Activated T-helper 1 cell treated with anti-CD3 and anti-CD28 coated beads, Interleukin-12 subunit alpha, Interleukin-12 subunit beta, Interleukin-2, Interleukin-4 antibody, amounts not matched to agents 30 ng/mL and 10 ng/mL and 1 ng/mL, durations not matched to agents 14 hours and 24 hours and 36 hours (primary cell): ENCODE results near the gene NFIC. TPM values are rescaled to one million over a fixed set of nuclear protein-coding genes. Genes with fewer than 3 reads are reported as not detected.
A peak's percentile ranks its signal among the peaks of the same experiment; 100 is the strongest.

Experiments used
- DNase-seq: peaks from one replicate; pipeline ENCODE4 v3.0.0; 2021; ENCODE audit warnings: low spot score
- H3K27ac Mint-ChIP-seq: one replicate; pipeline ENCODE4 v1.8.0; 2021; ENCODE audit warnings: mild to moderate bottlenecking, mixed read lengths
- H3K27me3 Mint-ChIP-seq: one replicate; pipeline ENCODE4 v1.8.0; 2022; ENCODE audit warnings: mild to moderate bottlenecking, moderate library complexity, mixed read lengths; ENCODE audit not compliant: insufficient read depth
- H3K36me3 Mint-ChIP-seq: one replicate; pipeline ENCODE4 v1.8.0; 2021; ENCODE audit warnings: low read depth, mixed read lengths
- H3K4me1 Mint-ChIP-seq: one replicate; pipeline ENCODE4 v1.8.0; 2021; ENCODE audit warnings: low read depth, mixed read lengths
- H3K4me3 Mint-ChIP-seq: one replicate; pipeline ENCODE4 v1.8.0; 2021; ENCODE audit warnings: mild to moderate bottlenecking, moderate library complexity, mixed read lengths
- H3K9me3 Mint-ChIP-seq: one replicate; pipeline ENCODE4 v1.8.0; 2021; ENCODE audit warnings: mixed read lengths
- intact Hi-C: fragments of 100-400 bp; cut with micrococcal nuclease; formaldehyde crosslinking; loops from one replicate; pipeline ENCODE4 v1.15.1; 2024
- total RNA-seq: library from RNA; stranded (reverse); gene quantifications from 2 replicates; pipeline ENCODE4 v1.2.3, GENCODE V29; 2022

NFIC gene
- total RNA-seq, 1 donor from 2014 or later, result 18.7 TPM

- H3K4me3 Mint-ChIP-seq, result peak overlapping the region; percentile 67
- peaks cover 36% of the 10 kb centered on the region for H3K27me3 Mint-ChIP-seq
- intact Hi-C loops, result no loop called here
- DNase-seq, result no peak
- H3K27ac Mint-ChIP-seq, result peak overlapping the region; percentile 61
- no peaks in the 10 kb centered on the region for H3K9me3 Mint-ChIP-seq
- no peaks in the 10 kb centered on the region for H3K36me3 Mint-ChIP-seq
- peaks cover 23% of the 10 kb centered on the region for H3K4me1 Mint-ChIP-seq
Observed at GRCh38 chr19:3357992-3358688, 8.2 kb upstream of the NFIC start.

- intact Hi-C loops, result no loop called here
- H3K9me3 Mint-ChIP-seq, result no peaks in the 10 kb centered on the region
- peaks cover 23% of the 10 kb centered on the region for H3K4me1 Mint-ChIP-seq
- no peaks in the 10 kb centered on the region for H3K36me3 Mint-ChIP-seq
- H3K27me3 Mint-ChIP-seq, result peaks cover 36% of the 10 kb centered on the region
- H3K27ac Mint-ChIP-seq, result peak overlapping the region; percentile 23
- no peak for DNase-seq
- H3K4me3 Mint-ChIP-seq, result peak overlapping the region; percentile 81
Observed at GRCh38 chr19:3358689-3359014, 7.7 kb upstream of the NFIC start.

GRCh38 chr19:3359015-3359918 is 7.1 kb upstream of the NFIC start:
- Mint-ChIP-seq H3K27me3 (peaks cover 38% of the 10 kb centered on the region), H3K9me3 (no peaks in the 10 kb centered on the region), H3K36me3 (no peaks in the 10 kb centered on the region), H3K4me1 (peaks cover 23% of the 10 kb centered on the region), H3K27ac (peak overlapping the region; percentile 23), H3K4me3 (peak overlapping the region; percentile 81)
- intact Hi-C loops, result no loop called here
- peak; percentile 68 for DNase-seq

- no peaks in the 10 kb centered on the region for H3K36me3 Mint-ChIP-seq
- intact Hi-C loops, result loop anchor here (2.0 kb wide), 1 partner anchor 75 kb away; no protein-coding TSS in a partner anchor
- no peak for DNase-seq
- H3K9me3 Mint-ChIP-seq, result no peaks in the 10 kb centered on the region
- H3K4me1 Mint-ChIP-seq, result peaks cover 24% of the 10 kb centered on the region
- no peak overlapping the region for H3K27ac Mint-ChIP-seq
- H3K4me3 Mint-ChIP-seq, result no peak overlapping the region
- peaks cover 41% of the 10 kb centered on the region for H3K27me3 Mint-ChIP-seq
Observed at GRCh38 chr19:3359919-3360420, 6.4 kb upstream of the NFIC start.

GRCh38 chr19:3360421-3361383 is 5.7 kb upstream of the NFIC start:
- Mint-ChIP-seq H3K4me1 (peaks cover 32% of the 10 kb centered on the region), H3K27ac (peak overlapping the region; percentile 86), H3K27me3 (peaks cover 48% of the 10 kb centered on the region), H3K36me3 (no peaks in the 10 kb centered on the region), H3K4me3 (peak overlapping the region; percentile 87), H3K9me3 (no peaks in the 10 kb centered on the region)
- intact Hi-C loops, result loop anchor here (2.0 kb wide), 1 partner anchor 74 kb away; no protein-coding TSS in a partner anchor
- peak; percentile 64 for DNase-seq

GRCh38 chr19:3361384-3362216 is 4.8 kb upstream of the NFIC start:
- intact Hi-C loops, result loop anchor here (2.0 kb wide), 1 partner anchor 73 kb away; no protein-coding TSS in a partner anchor
- Mint-ChIP-seq H3K27me3 (peaks cover 46% of the 10 kb centered on the region), H3K4me1 (peaks cover 32% of the 10 kb centered on the region), H3K4me3 (peak overlapping the region; percentile 87), H3K36me3 (no peaks in the 10 kb centered on the region), H3K9me3 (no peaks in the 10 kb centered on the region), H3K27ac (peak overlapping the region; percentile 75)
- no peak for DNase-seq

- peak overlapping the region; percentile 80 for H3K4me3 Mint-ChIP-seq
- H3K27me3 Mint-ChIP-seq, result peaks cover 40% of the 10 kb centered on the region
Observed at GRCh38 chr19:3362217-3362906, 4.0 kb upstream of the NFIC start.

GRCh38 chr19:3363841-3364500 is 2.4 kb upstream of the NFIC start:
- H3K4me1 Mint-ChIP-seq, result peaks cover 24% of the 10 kb centered on the region
- H3K9me3 Mint-ChIP-seq, result no peaks in the 10 kb centered on the region
- H3K36me3 Mint-ChIP-seq, result no peaks in the 10 kb centered on the region
- DNase-seq, result no peak
- H3K4me3 Mint-ChIP-seq, result no peak overlapping the region
- intact Hi-C loops, result no loop called here
- H3K27me3 Mint-ChIP-seq, result peaks cover 33% of the 10 kb centered on the region
- no peak overlapping the region for H3K27ac Mint-ChIP-seq

More at GRCh38 chr19:3362217-3362906, 4.0 kb upstream of the NFIC start:
- Mint-ChIP-seq H3K4me1 (peaks cover 27% of the 10 kb centered on the region), H3K36me3 (no peaks in the 10 kb centered on the region), H3K9me3 (no peaks in the 10 kb centered on the region), H3K27ac (no peak overlapping the region)
- DNase-seq, result no peak
- intact Hi-C loops, result no loop called here

GRCh38 chr19:3364501-3364858 is 1.9 kb upstream of the NFIC start:
- DNase-seq, result no peak
- no peak overlapping the region for H3K4me3 Mint-ChIP-seq
- H3K9me3 Mint-ChIP-seq, result no peaks in the 10 kb centered on the region
- no peaks in the 10 kb centered on the region for H3K36me3 Mint-ChIP-seq
- intact Hi-C loops, result no loop called here
- H3K4me1 Mint-ChIP-seq, result peaks cover 26% of the 10 kb centered on the region
- H3K27ac Mint-ChIP-seq, result no peak overlapping the region
- H3K27me3 Mint-ChIP-seq, result peaks cover 34% of the 10 kb centered on the region

- peaks cover 37% of the 10 kb centered on the region for H3K27me3 Mint-ChIP-seq
- H3K4me3 Mint-ChIP-seq, result peak overlapping the region; percentile 37
- no peak for DNase-seq
- no peaks in the 10 kb centered on the region for H3K9me3 Mint-ChIP-seq
- intact Hi-C loops, result no loop called here
- peak overlapping the region; percentile 2 for H3K27ac Mint-ChIP-seq
- H3K36me3 Mint-ChIP-seq, result no peaks in the 10 kb centered on the region
- peaks cover 26% of the 10 kb centered on the region for H3K4me1 Mint-ChIP-seq
Observed at GRCh38 chr19:3365093-3365835, 1.1 kb upstream of the NFIC start.
